NT2/D1 (cell line): ENCODE measurements around the gene PDE3A.

Experiments
- DNase-seq: peaks from one replicate; pipeline ENCODE4 v3.0.0-alpha.2; 2011; ENCODE audit warnings: low read depth, low spot score
- H3K27me3 ChIP-seq: 2 replicates; pipeline ENCODE4 v1.6.0; 2011; ENCODE audit warnings: mild to moderate bottlenecking; ENCODE audit not compliant: insufficient read length, insufficient read depth
- H3K36me3 ChIP-seq: 2 replicates; pipeline ENCODE4 v1.6.1; 2011; ENCODE audit warnings: mild to moderate bottlenecking, low read length, mixed read lengths; ENCODE audit not compliant: insufficient read depth, insufficient read length
- H3K4me1 ChIP-seq: 2 replicates; pipeline ENCODE4 v1.5.1; 2011; ENCODE audit not compliant: insufficient read depth, insufficient read length
- H3K4me3 ChIP-seq: 2 replicates; pipeline ENCODE4 v1.5.1; 2011; ENCODE audit warnings: low read depth; ENCODE audit not compliant: insufficient read length
- H3K9ac ChIP-seq: 2 replicates; pipeline ENCODE4 v1.6.0; 2011; ENCODE audit warnings: low read depth; ENCODE audit not compliant: insufficient read length
- H3K9me3 ChIP-seq: 2 replicates; pipeline ENCODE4 v1.5.1; 2011; ENCODE audit warnings: mild to moderate bottlenecking, low read length; ENCODE audit not compliant: insufficient read depth
- SUZ12 ChIP-seq: IDR thresholded peaks from 2 replicates; pipeline ENCODE4 v1.6.1; 2011; ENCODE audit not compliant: insufficient read length, insufficient read depth; ENCODE audit errors: extremely low read depth
- YY1 ChIP-seq: IDR thresholded peaks from 2 replicates; pipeline ENCODE4 v1.6.1; 2011; ENCODE audit not compliant: insufficient read length, insufficient read depth
- ZNF274 ChIP-seq: IDR thresholded peaks from 2 replicates; pipeline ENCODE4 v1.6.1; 2011; ENCODE audit warnings: mild to moderate bottlenecking, low read depth, low read length

The PDE3A gene

GRCh38 chr12:20493934-20494333 lies 125.6 kb downstream of the PDE3A start:
- Histone ChIP-seq H3K9me3 (no peaks in the 10 kb centered on the region), H3K9ac (no peak overlapping the region), H3K27me3 (no peaks in the 10 kb centered on the region), H3K4me3 (no peak overlapping the region), H3K36me3 (no peaks in the 10 kb centered on the region), H3K4me1 (no peaks in the 10 kb centered on the region)
- TF ChIP-seq YY1 (no peak), SUZ12 (no peak), ZNF274 (no peak)
- DNase-seq = no peak

GRCh38 chr12:20494851-20495250 lies 126.5 kb downstream of the PDE3A start:
- Histone ChIP-seq H3K4me1 (no peaks in the 10 kb centered on the region), H3K9ac (no peak overlapping the region), H3K36me3 (no peaks in the 10 kb centered on the region)

GRCh38 chr12:20495997-20496396 lies 127.7 kb downstream of the PDE3A start:
- no peaks in the 10 kb centered on the region for H3K9me3 ChIP-seq
- no peaks in the 10 kb centered on the region for H3K36me3 ChIP-seq
- H3K27me3 ChIP-seq = no peaks in the 10 kb centered on the region
- TF ChIP-seq ZNF274 (no peak), YY1 (no peak), SUZ12 (no peak)
- H3K4me3 ChIP-seq = no peak overlapping the region
- DNase-seq = no peak
- no peaks in the 10 kb centered on the region for H3K4me1 ChIP-seq
- H3K9ac ChIP-seq = no peak overlapping the region

More at GRCh38 chr12:20494851-20495250, 126.5 kb downstream of the PDE3A start:
- DNase-seq = no peak
- TF ChIP-seq YY1 (no peak), ZNF274 (no peak), SUZ12 (no peak)
- Histone ChIP-seq H3K27me3 (no peaks in the 10 kb centered on the region), H3K4me3 (no peak overlapping the region), H3K9me3 (no peaks in the 10 kb centered on the region)

- H3K4me3 ChIP-seq = no peak overlapping the region
- H3K9ac ChIP-seq = no peak overlapping the region
- H3K9me3 ChIP-seq = no peaks in the 10 kb centered on the region
- H3K27me3 ChIP-seq = no peaks in the 10 kb centered on the region
- no peaks in the 10 kb centered on the region for H3K36me3 ChIP-seq
- no peaks in the 10 kb centered on the region for H3K4me1 ChIP-seq
- no peak for DNase-seq
- TF ChIP-seq ZNF274 = no peak
- no peak for TF ChIP-seq YY1
- no peak for TF ChIP-seq SUZ12
Observed at GRCh38 chr12:20497707-20498106, 129.4 kb downstream of the PDE3A start.

GRCh38 chr12:20501958-20502357 lies 133.6 kb downstream of the PDE3A start:
- Histone ChIP-seq H3K4me3 (no peak overlapping the region), H3K27me3 (no peaks in the 10 kb centered on the region), H3K9me3 (no peaks in the 10 kb centered on the region), H3K9ac (no peak overlapping the region), H3K4me1 (no peaks in the 10 kb centered on the region), H3K36me3 (no peaks in the 10 kb centered on the region)
- no peak for TF ChIP-seq ZNF274
- TF ChIP-seq SUZ12 = no peak
- no peak for TF ChIP-seq YY1
- DNase-seq = no peak

GRCh38 chr12:20503858-20504257 lies 135.5 kb downstream of the PDE3A start:
- Histone ChIP-seq H3K27me3 (no peaks in the 10 kb centered on the region), H3K9ac (no peak overlapping the region), H3K4me1 (no peaks in the 10 kb centered on the region), H3K9me3 (no peaks in the 10 kb centered on the region), H3K36me3 (no peaks in the 10 kb centered on the region), H3K4me3 (no peak overlapping the region)
- TF ChIP-seq SUZ12 = no peak
- no peak for TF ChIP-seq ZNF274
- no peak for TF ChIP-seq YY1
- no peak for DNase-seq

- no peak for TF ChIP-seq SUZ12
- TF ChIP-seq YY1 = no peak
- no peak for TF ChIP-seq ZNF274
- Histone ChIP-seq H3K9ac (no peak overlapping the region), H3K4me1 (no peaks in the 10 kb centered on the region), H3K9me3 (no peaks in the 10 kb centered on the region), H3K36me3 (no peaks in the 10 kb centered on the region), H3K4me3 (no peak overlapping the region), H3K27me3 (no peaks in the 10 kb centered on the region)
- DNase-seq = no peak
Observed at GRCh38 chr12:20505056-20505455, 136.7 kb downstream of the PDE3A start.

- no peak for TF ChIP-seq SUZ12
- no peak for TF ChIP-seq YY1
- no peak for TF ChIP-seq ZNF274
- DNase-seq = no peak
- no peaks in the 10 kb centered on the region for H3K27me3 ChIP-seq
Observed at GRCh38 chr12:20507056-20507455, 138.7 kb downstream of the PDE3A start.

More at GRCh38 chr12:20507056-20507455, 138.7 kb downstream of the PDE3A start:
- Histone ChIP-seq H3K9ac (no peak overlapping the region), H3K4me1 (no peaks in the 10 kb centered on the region), H3K4me3 (no peak overlapping the region), H3K9me3 (no peaks in the 10 kb centered on the region), H3K36me3 (no peaks in the 10 kb centered on the region)
